ENCODE data around the gene PACRG. TPM values are rescaled to one million over a fixed set of nuclear protein-coding genes. Genes with fewer than 3 reads are reported as not detected.

Gene PACRG
- polyA plus RNA-seq, 2 of the 4 experiments (the other 2 are of a cell fraction), result 0.14 to 0.30 TPM

- Histone ChIP-seq H3K4me3 (no peak overlapping the region), H3K4me2 (no peak overlapping the region), H3K9me3 (no peaks in the 10 kb centered on the region), H3K4me1 (no peaks in the 10 kb centered on the region), H3K27ac (no peak overlapping the region)
- DNase-seq (ENCODE audit: low read depth in 1 of 2, low spot score in 1 of 2) (no peak), ATAC-seq (no peak), FAIRE-seq (no peak)
- CTCF ChIA-PET, result no interaction called here
- 43% methylated on average over 3 of the region's 3 CpGs for WGBS (ENCODE audit: missing lambda C conversion rate)
- TF ChIP-seq MAFK (IDR thresholded peaks at IDR 0.05; ENCODE audit: partially characterized antibody), result no peak
- no peak for TF ChIP-seq FOSL2 (IDR thresholded peaks at IDR 0.05)
- no peak for TF ChIP-seq FOSL2 (CRISPR knock-in tag; IDR thresholded peaks at IDR 0.05)
- no peak for TF ChIP-seq HOXB5 (CRISPR knock-in tag; IDR thresholded peaks at IDR 0.05)
- no peak for TF ChIP-seq HOXB13 (CRISPR knock-in tag; IDR thresholded peaks at IDR 0.05; ENCODE audit: low read depth)
- TF ChIP-seq, protein P1, sequence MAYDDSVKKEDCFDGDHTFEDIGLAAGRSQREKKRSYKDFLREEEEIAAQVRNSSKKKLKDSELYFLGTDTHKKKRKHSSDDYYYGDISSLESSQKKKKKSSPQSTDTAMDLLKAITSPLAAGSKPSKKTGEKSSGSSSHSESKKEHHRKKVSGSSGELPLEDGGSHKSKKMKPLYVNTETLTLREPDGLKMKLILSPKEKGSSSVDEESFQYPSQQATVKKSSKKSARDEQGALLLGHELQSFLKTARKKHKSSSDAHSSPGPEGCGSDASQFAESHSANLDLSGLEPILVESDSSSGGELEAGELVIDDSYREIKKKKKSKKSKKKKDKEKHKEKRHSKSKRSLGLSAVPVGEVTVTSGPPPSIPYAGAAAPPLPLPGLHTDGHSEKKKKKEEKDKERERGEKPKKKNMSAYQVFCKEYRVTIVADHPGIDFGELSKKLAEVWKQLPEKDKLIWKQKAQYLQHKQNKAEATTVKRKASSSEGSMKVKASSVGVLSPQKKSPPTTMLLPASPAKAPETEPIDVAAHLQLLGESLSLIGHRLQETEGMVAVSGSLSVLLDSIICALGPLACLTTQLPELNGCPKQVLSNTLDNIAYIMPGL (CRISPR knock-in tag; IDR thresholded peaks at IDR 0.05; ENCODE audit: borderline replicate concordance), result no peak
- no peak for TF ChIP-seq JUN (IDR thresholded peaks at IDR 0.05)
- no peak for TF ChIP-seq NFE2L2 (conservative IDR thresholded peaks at IDR 0.05; ENCODE audit: low read length)
- TF ChIP-seq HOXA7 (CRISPR knock-in tag; IDR thresholded peaks at IDR 0.05), result no peak
- TF ChIP-seq, protein P2, sequence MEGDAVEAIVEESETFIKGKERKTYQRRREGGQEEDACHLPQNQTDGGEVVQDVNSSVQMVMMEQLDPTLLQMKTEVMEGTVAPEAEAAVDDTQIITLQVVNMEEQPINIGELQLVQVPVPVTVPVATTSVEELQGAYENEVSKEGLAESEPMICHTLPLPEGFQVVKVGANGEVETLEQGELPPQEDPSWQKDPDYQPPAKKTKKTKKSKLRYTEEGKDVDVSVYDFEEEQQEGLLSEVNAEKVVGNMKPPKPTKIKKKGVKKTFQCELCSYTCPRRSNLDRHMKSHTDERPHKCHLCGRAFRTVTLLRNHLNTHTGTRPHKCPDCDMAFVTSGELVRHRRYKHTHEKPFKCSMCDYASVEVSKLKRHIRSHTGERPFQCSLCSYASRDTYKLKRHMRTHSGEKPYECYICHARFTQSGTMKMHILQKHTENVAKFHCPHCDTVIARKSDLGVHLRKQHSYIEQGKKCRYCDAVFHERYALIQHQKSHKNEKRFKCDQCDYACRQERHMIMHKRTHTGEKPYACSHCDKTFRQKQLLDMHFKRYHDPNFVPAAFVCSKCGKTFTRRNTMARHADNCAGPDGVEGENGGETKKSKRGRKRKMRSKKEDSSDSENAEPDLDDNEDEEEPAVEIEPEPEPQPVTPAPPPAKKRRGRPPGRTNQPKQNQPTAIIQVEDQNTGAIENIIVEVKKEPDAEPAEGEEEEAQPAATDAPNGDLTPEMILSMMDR (IDR thresholded peaks at IDR 0.05), result no peak
- TF ChIP-seq TFCP2L1 (CRISPR knock-in tag; IDR thresholded peaks at IDR 0.05), result no peak
- no peak for TF ChIP-seq SMC3 (IDR thresholded peaks at IDR 0.05)
- no peak for TF ChIP-seq NPAS2 (CRISPR knock-in tag; IDR thresholded peaks at IDR 0.05; ENCODE audit: borderline replicate concordance)
- TF ChIP-seq HEYL (CRISPR knock-in tag; IDR thresholded peaks at IDR 0.05), result no peak
- POLR2A ChIA-PET, result no interaction called here
These were observed 134.7 kb downstream of the PACRG start for GRCh38 chr6:162862462-162862861.

- no peak for ATAC-seq
- ChIA-PET POLR2A (no interaction called here), CTCF (no interaction called here)
- no peak for FAIRE-seq
- H3K27ac ChIP-seq, result no peak overlapping the region
- no peaks in the 10 kb centered on the region for H3K9me3 ChIP-seq
- no peak overlapping the region for H3K4me3 ChIP-seq
- no peak for TF ChIP-seq CEBPB (IDR thresholded peaks at IDR 0.05)
- DNase-seq (ENCODE audit: low read depth in 1 of 2, low spot score in 1 of 2), result no peak
- no peak overlapping the region for H3K4me2 ChIP-seq
- WGBS (ENCODE audit: missing lambda C conversion rate), result 52% methylated on average over 5 of the region's 5 CpGs
- H3K4me1 ChIP-seq, result no peaks in the 10 kb centered on the region
These were observed 135.2 kb downstream of the PACRG start for GRCh38 chr6:162862941-162863340.

DNA sequence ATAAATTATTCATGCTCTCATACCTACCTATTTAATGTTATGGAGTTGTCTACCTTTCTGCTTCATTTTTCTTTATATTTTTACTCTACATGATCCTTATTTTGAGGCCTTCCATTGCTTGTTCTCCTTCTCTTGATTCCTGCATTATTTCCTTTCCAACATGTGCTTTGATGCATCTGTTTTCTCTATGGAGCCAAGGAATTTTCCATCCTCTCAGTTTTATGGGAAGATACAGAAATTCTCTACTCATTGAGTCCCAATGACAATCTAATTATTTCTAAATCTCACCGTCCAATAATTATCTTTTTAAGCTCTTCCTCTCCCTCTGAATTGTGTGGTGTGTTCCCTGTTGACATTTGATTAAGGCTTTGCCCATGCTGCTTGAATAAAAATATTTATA lies 136.0 kb downstream of the PACRG start:
- Histone ChIP-seq H3K9me3 (no peaks in the 10 kb centered on the region), H3K4me3 (no peak overlapping the region), H3K4me2 (no peak overlapping the region), H3K4me1 (no peaks in the 10 kb centered on the region), H3K27ac (no peak overlapping the region)
- 24% methylated on average over 1 of the region's 1 CpG for WGBS (ENCODE audit: missing lambda C conversion rate)
- no peak for ATAC-seq
- FAIRE-seq, result no peak
- DNase-seq (ENCODE audit: low read depth in 1 of 2, low spot score in 1 of 2), result no peak
- CTCF ChIA-PET, result no interaction called here
- TF ChIP-seq ZFP36 (IDR thresholded peaks at IDR 0.05; ENCODE audit: borderline replicate concordance, partially characterized antibody), result no peak
- POLR2A ChIA-PET, result no interaction called here

DNA sequence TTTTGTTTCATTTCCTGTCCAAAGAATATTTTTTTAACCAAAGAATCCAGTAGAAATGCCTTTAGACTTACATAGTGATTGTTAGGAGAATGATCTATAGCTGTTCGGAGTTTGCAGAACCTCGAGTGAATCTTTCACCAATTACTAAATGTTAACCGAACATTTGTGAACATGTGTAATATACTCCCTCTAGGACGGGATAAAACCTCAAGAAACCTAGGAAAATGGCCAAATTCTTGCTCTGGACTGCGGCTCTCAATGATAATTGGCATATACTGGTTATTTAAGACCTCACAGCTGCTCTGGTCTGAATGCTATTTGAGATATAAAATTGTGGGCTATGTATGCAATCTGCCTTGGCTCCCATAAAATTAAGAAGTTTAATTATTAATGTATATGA lies 137.1 kb downstream of the PACRG start:
- TF ChIP-seq PBX3 (IDR thresholded peaks at IDR 0.05), result no peak
- FAIRE-seq (no peak), ATAC-seq (no peak), DNase-seq (ENCODE audit: low read depth in 1 of 2, low spot score in 1 of 2) (no peak)
- Histone ChIP-seq H3K4me1 (no peaks in the 10 kb centered on the region), H3K4me2 (no peak overlapping the region), H3K9me3 (no peaks in the 10 kb centered on the region), H3K27ac (no peak overlapping the region), H3K4me3 (no peak overlapping the region)
- ChIA-PET POLR2A (no interaction called here), CTCF (interaction anchor here (2.4 kb wide), 1 partner anchor 8 kb away, joined by 9 read pairs; no protein-coding TSS in a partner anchor)
- WGBS (ENCODE audit: missing lambda C conversion rate), result 20% methylated on average over 5 of the region's 5 CpGs
